DND-41 (cell line): Measurements from ENCODE around the gene RERGL.
"Not testable (repeated sequence)": the region's sequence is repeated elsewhere in the genome, so short reads cannot be mapped to it uniquely, and the experiment has no call there.

Experiments
- EZH2 ChIP-seq: IDR thresholded peaks from 3 replicates; pipeline ENCODE4 v1.6.1; 2012; ENCODE audit warnings: borderline replicate concordance, low read depth, mild to moderate bottlenecking, moderate library complexity, low read length, inconsistent platforms; ENCODE audit not compliant: severe bottlenecking
- TF ChIP-seq, protein P1 (sequence below): IDR thresholded peaks from 2 replicates; pipeline ENCODE4 v1.5.1; 2012; ENCODE audit warnings: borderline replicate concordance, low read length, moderate library complexity, mild to moderate bottlenecking; ENCODE audit not compliant: poor library complexity, severe bottlenecking; ENCODE audit errors: extremely low read depth

DNA sequence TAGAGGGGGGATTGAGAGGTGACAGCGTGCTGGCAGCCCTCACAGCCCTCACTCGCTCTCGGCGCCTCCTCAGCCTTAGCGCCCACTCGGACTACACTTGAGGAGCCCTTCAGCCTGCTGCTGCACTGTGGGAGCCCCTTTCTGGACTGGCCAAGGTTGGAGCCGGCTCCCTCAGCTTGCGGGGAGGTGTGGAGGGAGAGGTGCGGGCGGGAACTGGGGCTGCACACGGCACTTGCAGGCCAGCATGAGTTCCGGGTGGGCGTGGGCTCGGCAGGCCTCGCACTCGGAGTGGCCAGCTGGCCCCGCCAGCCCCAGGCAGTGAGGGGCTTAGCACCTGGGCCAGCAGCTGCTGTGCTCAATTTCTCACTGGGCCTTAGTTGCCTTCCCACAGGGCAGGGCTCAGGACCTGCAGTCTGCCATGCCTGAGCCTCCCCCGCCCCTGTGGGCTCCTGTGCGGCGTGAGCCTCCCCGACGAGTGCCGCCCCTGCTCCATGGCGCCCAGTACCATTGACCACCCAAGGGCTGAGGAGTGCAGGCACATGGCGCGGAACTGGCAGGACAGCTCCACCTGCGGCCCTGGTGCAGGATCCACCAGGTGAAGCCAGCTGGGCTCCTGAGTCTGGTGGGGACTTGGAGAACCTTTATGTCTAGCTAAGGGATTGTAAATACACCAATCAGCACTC, 49.8 kb downstream of the RERGL start:
- TF ChIP-seq, protein P1, sequence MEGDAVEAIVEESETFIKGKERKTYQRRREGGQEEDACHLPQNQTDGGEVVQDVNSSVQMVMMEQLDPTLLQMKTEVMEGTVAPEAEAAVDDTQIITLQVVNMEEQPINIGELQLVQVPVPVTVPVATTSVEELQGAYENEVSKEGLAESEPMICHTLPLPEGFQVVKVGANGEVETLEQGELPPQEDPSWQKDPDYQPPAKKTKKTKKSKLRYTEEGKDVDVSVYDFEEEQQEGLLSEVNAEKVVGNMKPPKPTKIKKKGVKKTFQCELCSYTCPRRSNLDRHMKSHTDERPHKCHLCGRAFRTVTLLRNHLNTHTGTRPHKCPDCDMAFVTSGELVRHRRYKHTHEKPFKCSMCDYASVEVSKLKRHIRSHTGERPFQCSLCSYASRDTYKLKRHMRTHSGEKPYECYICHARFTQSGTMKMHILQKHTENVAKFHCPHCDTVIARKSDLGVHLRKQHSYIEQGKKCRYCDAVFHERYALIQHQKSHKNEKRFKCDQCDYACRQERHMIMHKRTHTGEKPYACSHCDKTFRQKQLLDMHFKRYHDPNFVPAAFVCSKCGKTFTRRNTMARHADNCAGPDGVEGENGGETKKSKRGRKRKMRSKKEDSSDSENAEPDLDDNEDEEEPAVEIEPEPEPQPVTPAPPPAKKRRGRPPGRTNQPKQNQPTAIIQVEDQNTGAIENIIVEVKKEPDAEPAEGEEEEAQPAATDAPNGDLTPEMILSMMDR: not testable (repeated sequence)
- TF ChIP-seq EZH2: not testable (repeated sequence)
